Liver (tissue), 9 donors: ENCODE results near the gene RANBP17. TPM values are rescaled to one million over a fixed set of nuclear protein-coding genes. Genes with fewer than 3 reads are reported as not detected.

Experiments
- DNase-seq: peaks from one replicate; pipeline ENCODE4 v3.0.0-alpha.2; 2017; ENCODE audit warnings: low spot score
- H3K27ac ChIP-seq, 2 donors: one replicate each; pipeline ENCODE4 v1.7.0; 2013; ENCODE audit warnings: inconsistent platforms in 2 of 2, low read length in 2 of 2, control low read depth in 1 of 2, low read depth in 1 of 2, mild to moderate bottlenecking in 1 of 2
- H3K27me3 ChIP-seq, 4 donors: one replicate each; pipeline versions ENCODE4 v1.6.1 to v1.7.0; 2013; ENCODE audit warnings: low read length in 3 of 4, inconsistent platforms in 1 of 4, mild to moderate bottlenecking in 1 of 4, moderate library complexity in 1 of 4; ENCODE audit not compliant: control insufficient read depth in 4 of 4, insufficient read depth in 4 of 4
- H3K36me3 ChIP-seq, 4 donors: one replicate each; pipeline versions ENCODE4 v1.6.1 to v1.7.0; 2013; ENCODE audit warnings: low read length in 3 of 4, mild to moderate bottlenecking in 3 of 4, low read depth in 1 of 4, moderate library complexity in 1 of 4; ENCODE audit not compliant: control insufficient read depth in 4 of 4, insufficient read depth in 3 of 4
- H3K4me1 ChIP-seq, 4 donors: one replicate each; pipeline versions ENCODE4 v1.6.1 to v1.7.0; 2013; ENCODE audit warnings: low read length in 3 of 4, mild to moderate bottlenecking in 3 of 4, moderate library complexity in 1 of 4; ENCODE audit not compliant: control insufficient read depth in 4 of 4, insufficient read depth in 4 of 4
- H3K4me3 ChIP-seq, 3 donors: one replicate each; pipeline versions ENCODE4 v1.6.1 to v1.7.0; 2013; ENCODE audit warnings: low read length in 3 of 3, control low read depth in 1 of 3, low read depth in 1 of 3, mild to moderate bottlenecking in 1 of 3
- H3K9ac ChIP-seq, 2 donors: one replicate each; pipeline ENCODE4 v1.7.0; 2013; ENCODE audit warnings: low read length in 2 of 2, mild to moderate bottlenecking in 2 of 2, moderate library complexity in 2 of 2, control low read depth in 1 of 2, low read depth in 1 of 2
- H3K9me3 ChIP-seq, 4 donors: one replicate each; pipeline versions ENCODE4 v1.6.1 to v1.7.0; 2013; ENCODE audit warnings: low read length in 3 of 4; ENCODE audit not compliant: control insufficient read depth in 4 of 4
- CTCF ChIP-seq: fragments of 150-350 bp; IDR thresholded peaks from 2 replicates; pipeline ENCODE4 v1.5.1; 2017; ENCODE audit warnings: improper control_type of control experiment, low read depth, low read length; ENCODE audit not compliant: missing input control
- FOXA1 ChIP-seq: IDR thresholded peaks from 2 replicates; pipeline ENCODE4 v1.6.1; 2016; ENCODE audit warnings: antibody characterized with exemption
- FOXA2 ChIP-seq: IDR thresholded peaks from 2 replicates; pipeline ENCODE4 v1.6.1; 2016; ENCODE audit warnings: antibody characterized with exemption
- HNF4A ChIP-seq, 2 donors: conservative IDR thresholded peaks; 2 replicates each; pipeline ENCODE4 v1.6.1; 2016; ENCODE audit warnings: antibody characterized with exemption in 2 of 2, mild to moderate bottlenecking in 2 of 2
- JUND ChIP-seq, 2 donors: IDR thresholded peaks; 2 replicates each; pipeline ENCODE4 v1.6.1; 2016; ENCODE audit warnings: antibody characterized with exemption in 2 of 2
- RAD21 ChIP-seq, 2 donors: IDR thresholded peaks; 2 replicates each; pipeline ENCODE4 v1.6.1; 2016; ENCODE audit warnings: antibody characterized with exemption in 2 of 2, mild to moderate bottlenecking in 2 of 2
- REST ChIP-seq: IDR thresholded peaks from 2 replicates; pipeline ENCODE4 v1.6.1; 2016; ENCODE audit warnings: antibody characterized with exemption, mild to moderate bottlenecking
- RXRA ChIP-seq, 2 donors: IDR thresholded peaks; 2 replicates each; pipeline ENCODE4 v1.6.1; 2017 to 2018; ENCODE audit warnings: antibody characterized with exemption in 2 of 2, mild to moderate bottlenecking in 1 of 2
- SP1 ChIP-seq: IDR thresholded peaks from 2 replicates; pipeline ENCODE4 v1.6.1; 2018; ENCODE audit warnings: antibody characterized with exemption, mild to moderate bottlenecking
- TAF1 ChIP-seq: conservative IDR thresholded peaks from 2 replicates; pipeline ENCODE4 v1.6.1; 2016; ENCODE audit warnings: antibody characterized with exemption, mild to moderate bottlenecking
- YY1 ChIP-seq: IDR thresholded peaks from 2 replicates; pipeline ENCODE4 v1.6.1; 2016; ENCODE audit warnings: antibody characterized with exemption, mild to moderate bottlenecking
- WGBS: extraction: QIAGEN DNeasy Blood & Tissue Kit; methylation state at CpG from one replicate; pipeline ENCODE4 v1.1.7; 2013; 5-methylcytosine and 5-hydroxymethylcytosine counted together
- polyA plus RNA-seq, 2 donors: library from polyadenylated mRNA; stranded (reverse) in 1 of 2; unstranded in 1 of 2; fragments of 200-250 nt in 1 of 2; fragments of >200 nt in 1 of 2; fragmentation: Nextera tagmentation in 1 of 2; extraction: Ambion mirVana in 1 of 2; gene quantifications; one replicate each; pipeline versions ENCODE4 v1.2.1 to v1.2.3, GENCODE V29; 2013 to 2015
- total RNA-seq, 2 donors: library from RNA; depleted of rRNA; stranded (reverse); fragments of >200 nt; gene quantifications; one replicate each; pipeline ENCODE4 v1.2.3, GENCODE V29; 2014
- donor health status: healthy.
- donor health status: healthy.
- donor health status: healthy.
- donor health status: healthy.
- donor health status: healthy.

The RANBP17 gene
- total and polyA plus RNA-seq, 4 donors: 0.83 to 10.8 (median 7.9) TPM

- H3K27me3 ChIP-seq: no peaks in the 10 kb centered on the region
- no peaks in the 10 kb centered on the region for H3K36me3 ChIP-seq
- H3K9me3 ChIP-seq: peaks cover 6 to 18% (median 13%) of the 10 kb centered on the region in 4 donors
- no peak overlapping the region for H3K27ac ChIP-seq
- DNase-seq: no peak
- 92% methylated on average over 3 of the region's 3 CpGs for WGBS
- no peak overlapping the region for H3K4me3 ChIP-seq
- no peak overlapping the region for H3K9ac ChIP-seq
- peaks cover 0 to 6% (median 3%) of the 10 kb centered on the region in 4 donors for H3K4me1 ChIP-seq
- no peak for TF ChIP-seq SP1
- TF ChIP-seq REST: no peak
- TF ChIP-seq JUND (IDR thresholded peaks at IDR 0.05): no peak
- no peak for TF ChIP-seq FOXA2
- TF ChIP-seq RAD21 (IDR thresholded peaks at IDR 0.05): no peak
Measured at GRCh38 chr5:170863646-170864045, 1.8 kb downstream of the RANBP17 start.

- Histone ChIP-seq H3K4me1 (peaks cover 0 to 6% (median 3%) of the 10 kb centered on the region in 4 donors), H3K36me3 (no peaks in the 10 kb centered on the region), H3K27ac (no peak overlapping the region), H3K27me3 (no peaks in the 10 kb centered on the region), H3K9me3 (peaks cover 5 to 9% (median 8%) of the 10 kb centered on the region in 4 donors), H3K4me3 (no peak overlapping the region), H3K9ac (no peak overlapping the region)
- DNase-seq: no peak
- WGBS: 94% methylated on average over 1 of the region's 1 CpG
- TF ChIP-seq RXRA (IDR thresholded peaks at IDR 0.05): no peak
- no peak for TF ChIP-seq YY1
- no peak for TF ChIP-seq FOXA1
- no peak for TF ChIP-seq TAF1
- no peak for TF ChIP-seq HNF4A (conservative IDR thresholded peaks at IDR 0.05)
- no peak for TF ChIP-seq SP1
- no peak for TF ChIP-seq JUND (IDR thresholded peaks at IDR 0.05)
- TF ChIP-seq CTCF: no peak
- no peak for TF ChIP-seq REST
Measured at GRCh38 chr5:170865622-170866021, 3.8 kb downstream of the RANBP17 start.
